Tibial nerve (tissue), 4 donors: ENCODE results near the gene PLCH2. TPM values are rescaled to one million over a fixed set of nuclear protein-coding genes. Genes with fewer than 3 reads are reported as not detected.
"Not testable (repeated sequence)": the region's sequence is repeated elsewhere in the genome, so short reads cannot be mapped to it uniquely, and the experiment has no call there.

Experiments used
- DNase-seq, 2 donors: peaks; one replicate each; pipeline ENCODE4 v3.0.0-alpha.2; 2019; ENCODE audit warnings: low spot score in 2 of 2
- H3K27ac ChIP-seq, 4 donors: fragments of 200-600 bp; sonication (generic) in 3 of 4; one replicate each; pipeline ENCODE4 v1.5.1; 2017 to 2019; ENCODE audit warnings: mild to moderate bottlenecking in 1 of 4
- H3K27me3 ChIP-seq, 2 donors: fragments of 200-600 bp; sonication (generic) in 1 of 2; one replicate each; pipeline versions ENCODE4 v1.5.1 to v1.6.0; 2017 to 2019
- H3K36me3 ChIP-seq, 3 donors: fragments of 200-600 bp; sonication (generic); one replicate each; pipeline ENCODE4 v1.5.1; 2018 to 2019
- H3K4me1 ChIP-seq, 4 donors: fragments of 200-600 bp; sonication (generic) in 3 of 4; one replicate each; pipeline ENCODE4 v1.5.1; 2017 to 2019
- H3K4me3 ChIP-seq, 4 donors: fragments of 200-600 bp; sonication (generic) in 3 of 4; one replicate each; pipeline ENCODE4 v1.5.1; 2017 to 2019; ENCODE audit warnings: mild to moderate bottlenecking in 1 of 4, moderate library complexity in 1 of 4
- H3K9me3 ChIP-seq, 4 donors: fragments of 200-600 bp; sonication (generic) in 3 of 4; one replicate each; pipeline ENCODE4 v1.5.1; 2017 to 2019
- CTCF ChIP-seq, 5 experiments: fragments of 200-600 bp in 3 of 5; fragments of 450-650 bp in 2 of 5; sonication (generic) in 3 of 5; IDR thresholded peaks; one replicate each; pipeline ENCODE4 v1.5.1; 2016 to 2019; ENCODE audit warnings: antibody characterized with exemption in 5 of 5, mild to moderate bottlenecking in 3 of 5, moderate library complexity in 2 of 5
- EP300 ChIP-seq, 2 donors: sonication (generic); formaldehyde crosslinking; IDR thresholded peaks; one replicate each; pipeline ENCODE4 v1.6.1; 2017; ENCODE audit warnings: antibody characterized with exemption in 2 of 2, mild to moderate bottlenecking in 1 of 2
- POLR2A ChIP-seq, 2 donors: fragments of 450-650 bp; IDR thresholded peaks; one replicate each; pipeline ENCODE4 v1.6.1; 2017; ENCODE audit warnings: antibody characterized with exemption in 2 of 2, mild to moderate bottlenecking in 2 of 2, moderate library complexity in 2 of 2
- WGBS, 2 donors: methylation state at CpG; one replicate each; pipeline ENCODE4 v1.1.5; 2018; 5-methylcytosine and 5-hydroxymethylcytosine counted together
- total RNA-seq, 4 donors: library from RNA; depleted of rRNA; stranded (reverse); fragments of >200 nt; gene quantifications; one replicate each; pipeline ENCODE4 v1.1.0, GENCODE V29; 2016

PLCH2 gene
- total RNA-seq, 4 donors from 2014 or later: 0.21 to 0.59 (median 0.26) TPM

DNA sequence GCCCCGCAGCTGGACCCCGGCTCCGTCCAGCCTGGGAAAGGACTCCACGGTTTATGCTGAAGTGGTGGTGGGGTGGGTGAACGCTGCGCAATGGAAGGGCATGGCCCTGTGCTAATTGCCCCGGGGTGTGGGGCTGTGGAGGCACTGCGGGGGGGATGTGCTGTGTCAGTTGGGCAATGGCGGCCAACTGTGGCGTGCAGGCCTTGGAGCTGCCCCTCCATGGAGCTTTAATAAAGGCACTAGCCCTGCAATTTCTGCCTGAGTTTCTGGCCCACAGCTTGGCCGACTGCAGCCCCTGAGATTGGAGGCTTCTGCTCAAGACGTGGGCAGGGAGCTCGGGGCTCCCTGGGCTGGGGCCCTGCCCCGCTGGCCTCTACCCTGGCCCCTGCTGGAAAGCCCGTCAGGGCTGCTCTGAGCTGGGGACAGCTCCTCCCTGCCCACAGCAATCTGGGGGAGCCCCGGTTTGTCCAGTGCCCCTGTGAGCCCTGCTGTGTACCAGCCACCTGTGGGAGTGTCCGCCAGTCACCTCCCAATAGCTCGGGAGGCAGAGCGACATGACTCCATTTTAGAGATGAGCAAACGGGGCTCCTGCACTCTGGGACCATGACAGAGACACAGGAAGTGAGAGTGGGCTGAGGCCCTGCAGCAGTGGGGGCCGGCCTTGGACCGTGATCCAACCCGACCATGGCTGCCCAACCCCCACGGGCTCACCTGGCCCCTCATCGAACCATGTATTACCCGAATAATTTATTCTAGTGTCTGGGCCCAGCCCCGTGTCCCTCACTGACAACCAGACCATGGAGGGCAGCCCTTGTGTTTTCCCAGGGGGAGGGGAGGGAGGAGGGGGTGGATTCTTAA is 71.3 kb downstream of the PLCH2 start:
- Histone ChIP-seq H3K4me3 (peak overlapping the region; percentile 36 to 68 (median 51)), H3K27me3 (no peaks in the 10 kb centered on the region), H3K36me3 (no peaks in the 10 kb centered on the region), H3K27ac (peak overlapping the region; percentile 94 to 98 (median 96)), H3K9me3 (no peaks in the 10 kb centered on the region), H3K4me1 (peaks cover 0 to 67% (median 48%) of the 10 kb centered on the region in 4 donors)
- peak in 1 of 2 donors; percentile 30 for DNase-seq
- TF ChIP-seq CTCF (IDR thresholded peaks at IDR 0.05) (no peak), POLR2A (IDR thresholded peaks at IDR 0.05) (no peak), EP300 (IDR thresholded peaks at IDR 0.05) (no peak)
- WGBS, 2 donors: 11 to 14% methylated on average over 25 to 27 of the region's 27 CpGs

DNA sequence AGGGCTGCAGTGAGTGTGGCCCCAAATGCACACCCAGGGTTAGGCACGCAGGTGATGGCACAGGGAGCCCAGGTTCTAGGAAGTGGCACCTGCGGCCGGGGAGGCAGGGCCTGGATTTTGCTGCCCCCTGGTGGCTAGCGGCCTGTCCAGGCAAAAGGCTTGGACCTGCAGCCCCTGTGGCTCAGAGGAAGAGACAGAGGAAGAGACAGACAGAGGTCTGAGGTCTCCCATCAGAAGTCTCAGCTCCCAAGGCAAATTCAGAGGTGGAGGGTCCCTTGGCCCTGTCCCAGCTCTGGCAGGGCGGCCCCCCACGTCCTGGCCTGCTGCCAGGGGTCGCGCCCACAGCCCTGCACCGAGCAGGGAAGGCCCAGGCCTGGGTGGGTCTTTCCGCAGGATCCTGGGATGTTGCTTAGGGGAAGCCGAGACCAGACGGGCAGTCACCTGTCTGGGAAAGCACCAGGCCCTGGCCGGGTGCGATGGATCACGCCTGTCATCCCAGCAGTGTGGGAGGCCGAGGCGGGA is 72.0 kb downstream of the PLCH2 start:
- H3K9me3 ChIP-seq: no peaks in the 10 kb centered on the region
- peaks cover 0 to 67% (median 48%) of the 10 kb centered on the region in 4 donors for H3K4me1 ChIP-seq
- H3K36me3 ChIP-seq: no peaks in the 10 kb centered on the region
- peak overlapping the region; percentile 19 to 68 (median 46) for H3K4me3 ChIP-seq
- H3K27me3 ChIP-seq: no peaks in the 10 kb centered on the region
- DNase-seq: peak; percentile 72 to 77
- TF ChIP-seq EP300 (IDR thresholded peaks at IDR 0.05) (no peak), CTCF (IDR thresholded peaks at IDR 0.05) (peak; percentile 90 to 97 (median 93))
- WGBS, 2 donors: 5 to 6% methylated on average over 14 to 15 of the region's 17 CpGs
- H3K27ac ChIP-seq: peak overlapping the region; percentile 94 to 98 (median 96)

DNA sequence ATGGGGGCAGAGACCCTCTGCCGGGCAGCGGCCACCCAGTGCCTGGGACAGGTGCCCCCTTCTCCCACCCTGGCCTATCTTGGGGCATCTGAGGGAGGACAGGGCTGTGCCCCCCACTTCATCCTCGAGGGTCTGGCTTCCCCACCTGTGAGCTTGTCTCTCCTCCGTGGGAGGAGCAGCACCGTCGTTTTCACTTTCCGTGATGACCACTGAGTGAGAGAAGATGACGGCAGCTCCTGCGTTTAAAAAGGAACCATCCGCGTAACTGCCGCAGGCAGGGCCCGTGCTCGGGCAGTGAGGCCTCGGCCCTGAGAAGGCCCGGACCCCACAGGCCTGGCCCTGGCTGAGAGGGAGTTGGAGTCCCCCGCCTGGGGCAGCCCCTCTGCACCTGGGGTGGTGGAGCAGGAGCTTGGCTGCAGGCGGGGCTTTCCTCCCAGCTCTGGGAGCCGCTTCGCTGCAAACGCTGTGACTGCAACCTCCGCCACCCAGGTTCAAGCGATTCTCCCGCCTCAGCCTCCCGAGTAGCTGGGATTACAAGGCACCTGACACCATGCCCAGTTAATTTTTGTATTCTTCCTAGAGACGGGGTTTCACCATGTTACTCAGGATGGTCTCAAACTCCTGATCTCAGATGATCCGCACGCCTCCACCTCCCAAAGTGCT is 73.4 kb downstream of the PLCH2 start:
- WGBS, 2 donors: 74 to 83% methylated on average over 20 to 25 of the region's 28 CpGs
- H3K4me1 ChIP-seq: peaks cover 0 to 57% (median 43%) of the 10 kb centered on the region in 4 donors
- peak overlapping the region; percentile 94 to 98 (median 96) for H3K27ac ChIP-seq
- not testable (repeated sequence) for DNase-seq, H3K27me3 ChIP-seq, H3K36me3 ChIP-seq, H3K9me3 ChIP-seq
- peak overlapping the region in 3 of 4 donors; percentile 18 to 68 (median 56) for H3K4me3 ChIP-seq

DNA sequence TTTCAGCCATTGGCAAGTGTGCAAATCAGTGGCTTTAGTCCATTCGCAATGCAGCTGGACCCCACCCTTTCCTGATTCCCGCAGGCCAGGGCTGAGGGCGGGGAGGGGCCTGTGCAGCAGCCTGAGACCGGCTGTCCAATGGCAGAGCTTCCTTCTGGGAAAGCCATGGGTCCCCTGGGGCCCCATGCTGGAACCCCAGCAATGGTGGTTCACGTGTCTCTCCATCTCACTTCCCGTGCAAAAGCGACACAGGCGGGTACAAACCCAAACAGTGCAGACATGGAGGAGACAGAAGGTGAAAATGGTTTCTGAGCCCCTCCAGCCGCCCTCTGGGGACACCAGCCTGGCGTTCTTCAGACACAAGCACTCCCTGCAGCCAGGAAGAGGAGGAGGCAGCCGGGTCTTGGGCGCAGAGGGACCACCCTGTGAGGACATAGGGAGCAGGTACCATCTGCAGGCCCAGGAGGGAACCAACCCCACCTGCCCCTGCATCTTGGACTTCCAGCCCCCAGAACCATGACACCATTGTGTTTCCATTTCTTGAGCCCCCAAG is 74.3 kb downstream of the PLCH2 start:
- 57 to 83% methylated on average over 8 to 9 of the region's 12 CpGs for WGBS, 2 donors
- peaks cover 0 to 57% (median 42%) of the 10 kb centered on the region in 4 donors for H3K4me1 ChIP-seq

DNA sequence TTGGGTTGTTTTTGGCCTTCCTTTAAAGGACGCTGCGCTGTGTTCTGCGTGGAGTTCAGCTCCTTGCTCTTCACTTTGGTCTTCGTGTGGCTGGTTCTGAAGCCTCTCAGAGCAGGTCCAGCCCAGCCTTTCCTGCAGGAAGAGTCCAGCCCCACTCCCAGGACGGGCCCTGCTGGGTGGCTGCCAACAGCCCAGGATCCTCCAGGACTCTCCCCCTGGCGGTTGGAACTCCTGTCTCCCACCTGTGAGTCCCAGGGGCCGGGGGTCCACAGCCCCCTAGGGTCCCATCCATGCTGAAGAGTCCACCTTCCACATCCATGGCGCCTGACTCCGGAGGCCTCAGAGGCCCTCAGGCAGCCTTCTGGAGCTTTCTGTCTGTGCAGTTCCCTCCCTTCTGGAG is 75.5 kb downstream of the PLCH2 start:
- WGBS, 2 donors: 81 to 82% methylated on average over 8 to 9 of the region's 9 CpGs
- Histone ChIP-seq H3K27ac (peak overlapping the region in 1 of 4 donors; percentile 33), H3K4me1 (peaks cover 0 to 51% (median 41%) of the 10 kb centered on the region in 4 donors)
- DNase-seq, H3K4me3 ChIP-seq, H3K36me3 ChIP-seq, H3K27me3 ChIP-seq, H3K9me3 ChIP-seq: not testable (repeated sequence)

More for the DNA sequence above, 74.3 kb downstream of the PLCH2 start:
- H3K27me3 ChIP-seq, H3K9me3 ChIP-seq, H3K36me3 ChIP-seq, DNase-seq, H3K4me3 ChIP-seq: not testable (repeated sequence)
- peak overlapping the region in 2 of 4 donors; percentile 56 to 98 for H3K27ac ChIP-seq

- Histone ChIP-seq H3K27me3 (no peaks in the 10 kb centered on the region), H3K4me1 (peaks cover 0 to 50% (median 39%) of the 10 kb centered on the region in 4 donors), H3K9me3 (no peaks in the 10 kb centered on the region), H3K27ac (no peak overlapping the region), H3K4me3 (no peak overlapping the region), H3K36me3 (no peaks in the 10 kb centered on the region)
- no peak for DNase-seq
- TF ChIP-seq POLR2A (IDR thresholded peaks at IDR 0.05): no peak
- TF ChIP-seq EP300 (IDR thresholded peaks at IDR 0.05): no peak
- no peak for TF ChIP-seq CTCF (IDR thresholded peaks at IDR 0.05)
- 90 to 93% methylated on average over 24 to 25 of the region's 26 CpGs for WGBS, 2 donors
Observed at GRCh38 chr1:2552189-2552588, 76.1 kb downstream of the PLCH2 start.

DNA sequence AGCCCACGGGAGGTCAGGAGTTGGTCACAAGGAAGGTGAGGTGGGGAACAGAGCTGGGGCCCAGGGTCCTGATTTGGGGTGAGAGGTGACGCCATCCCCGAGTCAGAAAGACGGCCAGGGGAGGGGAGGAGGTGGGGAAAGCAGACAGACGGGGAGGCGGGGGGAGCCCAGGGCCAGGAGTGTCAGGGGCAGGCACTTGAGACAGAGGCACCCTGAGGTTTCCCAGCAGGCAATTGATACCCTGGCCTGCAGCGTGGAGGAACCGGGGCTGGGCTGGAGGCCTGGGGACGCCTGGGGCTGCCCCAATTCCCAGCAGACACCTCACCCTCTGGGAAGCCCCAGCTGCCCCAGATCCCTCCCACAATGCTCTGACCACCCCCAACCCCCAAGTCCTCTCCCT is 77.0 kb downstream of the PLCH2 start:
- H3K27ac ChIP-seq, DNase-seq, H3K36me3 ChIP-seq, H3K9me3 ChIP-seq, H3K27me3 ChIP-seq, H3K4me3 ChIP-seq: not testable (repeated sequence)
- WGBS, 2 donors: 73 to 84% methylated on average over 9 of the region's 9 CpGs
- peaks cover 0 to 50% (median 39%) of the 10 kb centered on the region in 4 donors for H3K4me1 ChIP-seq
